GM12878 (cell line): ENCODE data around the gene CFAP54. TPM values are rescaled to one million over a fixed set of nuclear protein-coding genes. Genes with fewer than 3 reads are reported as not detected.

ENCODE experiments used
- ATAC-seq: fragments of 200-7000 bp; cut with Tn5 transposase; 3 replicates; pipeline ENCODE4 v1.9.1; 2020; ENCODE audit warnings: mild to moderate bottlenecking, moderate library complexity
- BruUV-seq: library from RNA; stranded (reverse); fragments of 400-500 nt; replicated peaks from 2 replicates; lab custom pipeline; 2021; lab: Mats Ljungman, UMichigan
- CTCF ChIA-PET: fragments of 300-600 bp; sonication (Branson Sonifier 250); formaldehyde crosslinking; extraction: SDS; loops from one replicate; lab custom pipeline; 2021; ENCODE audit warnings: inconsistent platforms; lab: Yijun Ruan, JAX
- POLR2A ChIA-PET: fragments of 350-600 bp; formaldehyde crosslinking; extraction: SDS; loops from one replicate; lab custom pipeline; 2021; ENCODE audit warnings: inconsistent platforms; lab: Charles Lee
- RAD21 ChIA-PET: fragments of 300-600 bp; sonication (Branson Sonifier 250); formaldehyde crosslinking; loops from one replicate; lab custom pipeline; 2023; ENCODE audit warnings: antibody characterized with exemption; ENCODE audit not compliant: unreplicated experiment; lab: Charles Lee
- SMC1A ChIA-PET: fragments of 300-600 bp; sonication (Branson Sonifier 250); formaldehyde crosslinking; loops from one replicate; lab custom pipeline; 2023; ENCODE audit not compliant: unreplicated experiment, uncharacterized antibody; lab: Charles Lee
- DNase-seq: peaks from one replicate; pipeline ENCODE4 v3.0.0-alpha.2; 2011; ENCODE audit warnings: low read depth, low spot score
- FAIRE-seq: peaks from 3 replicates; lab custom pipeline; 2011; peaks lifted over from hg19 to GRCh38; lab: Jason Lieb, UNC
- H2AFZ ChIP-seq: 2 replicates; pipeline ENCODE4 v1.6.0; 2011; ENCODE audit warnings: low read depth, low read length, control low read depth; ENCODE audit not compliant: control insufficient read depth
- H3K27ac ChIP-seq: 2 replicates; pipeline ENCODE4 v1.5.1; 2011; ENCODE audit warnings: control low read depth; ENCODE audit not compliant: control insufficient read depth, insufficient read depth
- H3K27me3 ChIP-seq, 2 experiments: replicated peaks in 1 of 2; 2 replicates each; pipeline versions ENCODE4 v1.6.0 to v1.6.1; 2011; ENCODE audit warnings: low read length in 1 of 2; ENCODE audit not compliant: control insufficient read depth in 2 of 2, insufficient read depth in 2 of 2
- H3K36me3 ChIP-seq, 2 experiments: 2 replicates each; pipeline ENCODE4 v1.5.1; 2011; ENCODE audit warnings: low read length in 1 of 2; ENCODE audit not compliant: control insufficient read depth in 2 of 2, insufficient read depth in 2 of 2
- H3K4me1 ChIP-seq: 2 replicates; pipeline ENCODE4 v1.6.1; 2011; ENCODE audit warnings: mild to moderate bottlenecking, low read length, moderate library complexity, mixed read lengths; ENCODE audit not compliant: control insufficient read depth, insufficient read depth
- H3K4me2 ChIP-seq: 2 replicates; pipeline ENCODE4 v1.6.0; 2011; ENCODE audit warnings: control low read depth; ENCODE audit not compliant: control insufficient read depth, insufficient read depth
- H3K4me3 ChIP-seq: fragments of 200-600 bp; sonication (generic); 2 replicates; pipeline ENCODE4 v1.5.1; 2016
- H3K79me2 ChIP-seq: 2 replicates; pipeline ENCODE4 v1.6.0; 2011; ENCODE audit warnings: low read length; ENCODE audit not compliant: control insufficient read depth, insufficient read depth
- H3K9ac ChIP-seq: 2 replicates; pipeline ENCODE4 v1.8.0; 2011; ENCODE audit warnings: low read length, control low read depth, mixed read lengths; ENCODE audit not compliant: control insufficient read depth, insufficient read depth
- H3K9me3 ChIP-seq: replicated peaks from 3 replicates; pipeline ENCODE4 v1.5.1; 2011; ENCODE audit warnings: mild to moderate bottlenecking, low read length; ENCODE audit not compliant: control insufficient read depth, insufficient read depth
- H4K20me1 ChIP-seq: 2 replicates; pipeline ENCODE4 v1.6.0; 2011; ENCODE audit not compliant: control insufficient read depth, insufficient read depth
- ASH2L ChIP-seq: fragments of 300-600, 200-600 bp; sonication (generic); IDR thresholded peaks from 2 replicates; pipeline ENCODE4 v1.6.1; 2017; ENCODE audit warnings: low read depth, mild to moderate bottlenecking, borderline replicate concordance
- CHD1 ChIP-seq: IDR thresholded peaks from 2 replicates; pipeline ENCODE4 v1.6.1; 2012; ENCODE audit warnings: low read depth, low read length, improper control_type of control experiment
- GABPA ChIP-seq: IDR thresholded peaks from 2 replicates; pipeline ENCODE4 v1.6.1; 2014; ENCODE audit warnings: antibody characterized with exemption, low read depth, mild to moderate bottlenecking, inconsistent platforms
- MYC ChIP-seq: IDR thresholded peaks from 2 replicates; pipeline ENCODE4 v1.6.1; 2011; ENCODE audit warnings: mild to moderate bottlenecking, low read length, moderate library complexity, inconsistent platforms; ENCODE audit not compliant: insufficient read depth, insufficient replicate concordance, insufficient read length, severe bottlenecking
- NRF1 ChIP-seq: conservative IDR thresholded peaks from 2 replicates; pipeline ENCODE4 v1.6.1; 2011; ENCODE audit warnings: mild to moderate bottlenecking, low read depth, low read length, improper control_type of control experiment
- POU2F2 ChIP-seq: IDR thresholded peaks from 3 replicates; pipeline ENCODE4 v1.6.1; 2011; ENCODE audit warnings: low read depth, mild to moderate bottlenecking, low read length, borderline replicate concordance
- RBBP5 ChIP-seq: fragments of 200-600 bp; sonication (generic); conservative IDR thresholded peaks from 2 replicates; pipeline ENCODE4 v1.6.1; 2016
- WGBS: methylation state at CpG from one replicate; pipeline ENCODE4 v1.1.6; 2016; ENCODE audit warnings: low lambda C conversion rate; ENCODE audit not compliant: insufficient replicate concordance, insufficient coverage; ENCODE audit errors: missing lambda C conversion rate; 5-methylcytosine and 5-hydroxymethylcytosine counted together
- in situ Hi-C: fragments of 300-500 bp; cut with MboI; formaldehyde crosslinking; loops from 9 replicates; pipeline ENCODE4 v1.14.3; 2018; ENCODE audit warnings: mixed read lengths
- intact Hi-C: fragments of 100-400 bp; cut with micrococcal nuclease; formaldehyde crosslinking; loops from one replicate; pipeline ENCODE4 v1.14.2; 2022; ENCODE audit not compliant: unreplicated experiment
- polyA plus RNA-seq, 11 experiments: library from polyadenylated mRNA; depleted of rRNA in 4 of 11; unstranded in 6 of 11; stranded (reverse) in 5 of 11; fragments of >200 nt; fragmentation: Nextera tagmentation in 4 of 11; fragmentation: Illumina TruSeq in 1 of 11; extraction: Ambion mirVana in 4 of 11; extraction: Trizol in 1 of 11; gene quantifications; 1 replicate in 1 of 11; 2 replicates in 10 of 11; pipeline versions ENCODE4 v1.2.1 to v1.2.3, GENCODE V29; 2011 to 2016; ENCODE audit warnings: inconsistent platforms in 2 of 11, missing spikeins in 2 of 11, low read depth in 1 of 11
- total RNA-seq, 4 experiments: library from RNA; depleted of rRNA in 3 of 4; stranded (reverse); fragments of >200 nt in 3 of 4; fragmentation: Illumina TruSeq in 1 of 4; extraction: Trizol in 1 of 4; gene quantifications; 2 replicates each; pipeline versions ENCODE4 v1.2.1 to v1.2.3, GENCODE V29; 2013 to 2021
- TF ChIP-seq, protein P1 (sequence below): fragments of 450-650 bp; IDR thresholded peaks from 2 replicates; pipeline ENCODE4 v1.6.1; 2018; ENCODE audit warnings: borderline replicate concordance, mild to moderate bottlenecking; ENCODE audit not compliant: partially characterized antibody
- TF ChIP-seq, protein P2 (sequence below): fragments of 450-650 bp; IDR thresholded peaks from 2 replicates; pipeline ENCODE4 v1.6.1; 2016; ENCODE audit warnings: mild to moderate bottlenecking, moderate library complexity, borderline replicate concordance

Gene CFAP54
- total and polyA plus RNA-seq, 10 of the 15 experiments (the other 5 are each of a cell fraction or from before 2014, with no cell fraction given) = 0.19 to 1.5 (median 0.56) TPM

DNA sequence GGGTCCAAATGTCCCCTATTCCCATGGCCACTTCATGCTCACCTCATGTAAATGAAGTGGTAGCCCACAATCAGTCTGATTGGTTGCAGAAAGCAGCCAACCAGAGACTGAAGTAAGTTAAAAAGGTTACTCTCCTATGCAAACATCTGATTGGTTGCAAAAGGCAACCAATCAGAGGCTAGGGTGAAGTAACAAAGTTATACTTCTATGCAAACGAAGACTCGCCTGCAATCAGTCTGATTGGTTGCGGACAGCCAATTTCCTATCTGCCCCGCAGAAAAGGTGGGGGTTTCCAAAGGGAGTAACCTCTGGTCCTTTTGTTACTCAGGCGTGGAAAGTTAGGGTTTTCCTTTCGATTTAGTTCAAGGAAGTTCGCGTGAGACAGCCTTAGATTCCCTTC, 209.6 kb downstream of the CFAP54 start:
- Histone ChIP-seq H3K4me1 (no peaks in the 10 kb centered on the region), H3K27ac (no peak overlapping the region), H3K9me3 (no peaks in the 10 kb centered on the region; the same call in 2 of the 3 replicates), H3K79me2 (no peaks in the 10 kb centered on the region), H2AFZ (no peak overlapping the region), H3K36me3 (no peaks in the 10 kb centered on the region), H4K20me1 (no peaks in the 10 kb centered on the region), H3K27me3 (no peaks in the 10 kb centered on the region), H3K4me3 (no peak overlapping the region), H3K9ac (no peak overlapping the region), H3K4me2 (no peak overlapping the region)
- ChIA-PET RAD21 (no interaction called here), CTCF (no interaction called here), POLR2A (interaction anchor here (0.6 kb wide), 1 partner anchor 77 kb away, joined by 7 read pairs; no protein-coding TSS in a partner anchor), SMC1A (no interaction called here)
- no TSS peak for BruUV-seq
- no peak for FAIRE-seq
- WGBS = 72% methylated on average over 8 of the region's 8 CpGs
- intact Hi-C loops (no loop called here), in situ Hi-C loops (no loop called here)
- DNase-seq = no peak
- no peak for ATAC-seq
- TF ChIP-seq, protein P1, sequence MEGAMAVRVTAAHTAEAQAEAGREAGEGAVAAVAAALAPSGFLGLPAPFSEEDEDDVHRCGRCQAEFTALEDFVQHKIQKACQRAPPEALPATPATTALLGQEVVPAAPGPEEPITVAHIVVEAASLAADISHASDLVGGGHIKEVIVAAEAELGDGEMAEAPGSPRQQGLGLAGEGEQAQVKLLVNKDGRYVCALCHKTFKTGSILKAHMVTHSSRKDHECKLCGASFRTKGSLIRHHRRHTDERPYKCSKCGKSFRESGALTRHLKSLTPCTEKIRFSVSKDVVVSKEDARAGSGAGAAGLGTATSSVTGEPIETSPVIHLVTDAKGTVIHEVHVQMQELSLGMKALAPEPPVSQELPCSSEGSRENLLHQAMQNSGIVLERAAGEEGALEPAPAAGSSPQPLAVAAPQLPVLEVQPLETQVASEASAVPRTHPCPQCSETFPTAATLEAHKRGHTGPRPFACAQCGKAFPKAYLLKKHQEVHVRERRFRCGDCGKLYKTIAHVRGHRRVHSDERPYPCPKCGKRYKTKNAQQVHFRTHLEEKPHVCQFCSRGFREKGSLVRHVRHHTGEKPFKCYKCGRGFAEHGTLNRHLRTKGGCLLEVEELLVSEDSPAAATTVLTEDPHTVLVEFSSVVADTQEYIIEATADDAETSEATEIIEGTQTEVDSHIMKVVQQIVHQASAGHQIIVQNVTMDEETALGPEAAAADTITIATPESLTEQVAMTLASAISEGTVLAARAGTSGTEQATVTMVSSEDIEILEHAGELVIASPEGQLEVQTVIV = no peak
- TF ChIP-seq GABPA (no peak), POU2F2 (no peak), ASH2L (no peak), CHD1 (no peak), NRF1 (no peak), RBBP5 (no peak), MYC (no peak)
- TF ChIP-seq, protein P2, sequence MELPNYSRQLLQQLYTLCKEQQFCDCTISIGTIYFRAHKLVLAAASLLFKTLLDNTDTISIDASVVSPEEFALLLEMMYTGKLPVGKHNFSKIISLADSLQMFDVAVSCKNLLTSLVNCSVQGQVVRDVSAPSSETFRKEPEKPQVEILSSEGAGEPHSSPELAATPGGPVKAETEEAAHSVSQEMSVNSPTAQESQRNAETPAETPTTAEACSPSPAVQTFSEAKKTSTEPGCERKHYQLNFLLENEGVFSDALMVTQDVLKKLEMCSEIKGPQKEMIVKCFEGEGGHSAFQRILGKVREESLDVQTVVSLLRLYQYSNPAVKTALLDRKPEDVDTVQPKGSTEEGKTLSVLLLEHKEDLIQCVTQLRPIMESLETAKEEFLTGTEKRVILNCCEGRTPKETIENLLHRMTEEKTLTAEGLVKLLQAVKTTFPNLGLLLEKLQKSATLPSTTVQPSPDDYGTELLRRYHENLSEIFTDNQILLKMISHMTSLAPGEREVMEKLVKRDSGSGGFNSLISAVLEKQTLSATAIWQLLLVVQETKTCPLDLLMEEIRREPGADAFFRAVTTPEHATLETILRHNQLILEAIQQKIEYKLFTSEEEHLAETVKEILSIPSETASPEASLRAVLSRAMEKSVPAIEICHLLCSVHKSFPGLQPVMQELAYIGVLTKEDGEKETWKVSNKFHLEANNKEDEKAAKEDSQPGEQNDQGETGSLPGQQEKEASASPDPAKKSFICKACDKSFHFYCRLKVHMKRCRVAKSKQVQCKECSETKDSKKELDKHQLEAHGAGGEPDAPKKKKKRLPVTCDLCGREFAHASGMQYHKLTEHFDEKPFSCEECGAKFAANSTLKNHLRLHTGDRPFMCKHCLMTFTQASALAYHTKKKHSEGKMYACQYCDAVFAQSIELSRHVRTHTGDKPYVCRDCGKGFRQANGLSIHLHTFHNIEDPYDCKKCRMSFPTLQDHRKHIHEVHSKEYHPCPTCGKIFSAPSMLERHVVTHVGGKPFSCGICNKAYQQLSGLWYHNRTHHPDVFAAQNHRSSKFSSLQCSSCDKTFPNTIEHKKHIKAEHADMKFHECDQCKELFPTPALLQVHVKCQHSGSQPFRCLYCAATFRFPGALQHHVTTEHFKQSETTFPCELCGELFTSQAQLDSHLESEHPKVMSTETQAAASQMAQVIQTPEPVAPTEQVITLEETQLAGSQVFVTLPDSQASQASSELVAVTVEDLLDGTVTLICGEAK = no peak
